HFFc6 (cell line): ENCODE measurements around the gene IFITM5. TPM values are rescaled to one million over a fixed set of nuclear protein-coding genes. Genes with fewer than 3 reads are reported as not detected.
A peak's percentile ranks its signal among the peaks of the same experiment; 100 is the strongest.
"Not testable (repeated sequence)": the region's sequence is repeated elsewhere in the genome, so short reads cannot be mapped to it uniquely, and the experiment has no call there.

Experiments
- DNase-seq: peaks from one replicate; pipeline ENCODE4 v3.0.0-alpha.2; 2018
- H3K27ac Mint-ChIP-seq: 2 replicates; pipeline ENCODE4 v1.8.0; 2020; ENCODE audit warnings: mild to moderate bottlenecking, mixed read lengths
- H3K27me3 Mint-ChIP-seq: 2 replicates; pipeline ENCODE4 v1.8.0; 2021; ENCODE audit warnings: mild to moderate bottlenecking, moderate library complexity, mixed read lengths; ENCODE audit not compliant: insufficient read depth
- H3K36me3 Mint-ChIP-seq: 2 replicates; pipeline ENCODE4 v1.8.0; 2021; ENCODE audit warnings: low read depth, mixed read lengths
- H3K4me1 Mint-ChIP-seq: 2 replicates; pipeline ENCODE4 v1.8.0; 2020; ENCODE audit warnings: low read depth, mixed read lengths
- H3K4me3 Mint-ChIP-seq: 2 replicates; pipeline ENCODE4 v1.8.0; 2020; ENCODE audit warnings: mild to moderate bottlenecking, moderate library complexity, mixed read lengths
- H3K9me3 Mint-ChIP-seq: 2 replicates; pipeline ENCODE4 v1.8.0; 2020; ENCODE audit warnings: mild to moderate bottlenecking, mixed read lengths
- total RNA-seq, 6 experiments: library from RNA; stranded (reverse); fragmentation: NEBNext Ultra II Directional; extraction: Animal tissue kit (Norgen Biotek cat#: 25700); gene quantifications; 2 replicates in 1 of 6; 3 replicates in 5 of 6; pipeline ENCODE4 v1.2.3, GENCODE V29; 2021
- TF ChIP-seq, protein P1 (sequence below): fragments of 200-600 bp; sonication (generic); IDR thresholded peaks from 2 replicates; pipeline ENCODE4 v1.5.0; 2021; ENCODE audit warnings: antibody characterized with exemption, mild to moderate bottlenecking

IFITM5 gene
- total RNA-seq, 6 experiments from 2014 or later = not detected

DNA sequence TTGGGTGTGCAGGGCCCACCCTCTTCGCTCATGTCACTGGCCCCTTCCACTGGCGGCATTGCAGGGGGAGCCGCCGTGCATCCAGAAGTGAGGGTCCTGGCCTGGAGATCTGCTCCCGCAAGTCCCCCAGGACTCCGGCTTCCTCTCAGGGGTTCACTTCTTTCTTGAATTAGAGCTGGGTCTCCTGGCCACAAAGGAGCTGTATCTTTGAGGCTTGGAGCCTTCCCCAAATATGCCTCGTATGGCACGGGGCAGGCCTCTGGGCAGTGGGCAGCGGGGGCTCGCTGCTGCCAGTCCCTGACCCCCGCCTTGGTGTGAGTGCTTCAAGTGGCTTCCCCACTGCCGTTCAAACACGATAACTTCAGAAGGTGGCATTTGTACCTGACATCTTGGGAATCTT lies 28.7 kb upstream of the IFITM5 start:
- no peak for DNase-seq
- H3K27me3 Mint-ChIP-seq = peaks cover 2% of the 10 kb centered on the region; the same call in 1 of the 2 replicates
- no peaks in the 10 kb centered on the region for H3K36me3 Mint-ChIP-seq
- H3K4me3 Mint-ChIP-seq = no peak overlapping the region
- H3K4me1 Mint-ChIP-seq = peaks cover 24% of the 10 kb centered on the region
- H3K27ac Mint-ChIP-seq = no peak overlapping the region
- TF ChIP-seq, protein P1, sequence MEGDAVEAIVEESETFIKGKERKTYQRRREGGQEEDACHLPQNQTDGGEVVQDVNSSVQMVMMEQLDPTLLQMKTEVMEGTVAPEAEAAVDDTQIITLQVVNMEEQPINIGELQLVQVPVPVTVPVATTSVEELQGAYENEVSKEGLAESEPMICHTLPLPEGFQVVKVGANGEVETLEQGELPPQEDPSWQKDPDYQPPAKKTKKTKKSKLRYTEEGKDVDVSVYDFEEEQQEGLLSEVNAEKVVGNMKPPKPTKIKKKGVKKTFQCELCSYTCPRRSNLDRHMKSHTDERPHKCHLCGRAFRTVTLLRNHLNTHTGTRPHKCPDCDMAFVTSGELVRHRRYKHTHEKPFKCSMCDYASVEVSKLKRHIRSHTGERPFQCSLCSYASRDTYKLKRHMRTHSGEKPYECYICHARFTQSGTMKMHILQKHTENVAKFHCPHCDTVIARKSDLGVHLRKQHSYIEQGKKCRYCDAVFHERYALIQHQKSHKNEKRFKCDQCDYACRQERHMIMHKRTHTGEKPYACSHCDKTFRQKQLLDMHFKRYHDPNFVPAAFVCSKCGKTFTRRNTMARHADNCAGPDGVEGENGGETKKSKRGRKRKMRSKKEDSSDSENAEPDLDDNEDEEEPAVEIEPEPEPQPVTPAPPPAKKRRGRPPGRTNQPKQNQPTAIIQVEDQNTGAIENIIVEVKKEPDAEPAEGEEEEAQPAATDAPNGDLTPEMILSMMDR = no peak
- no peaks in the 10 kb centered on the region for H3K9me3 Mint-ChIP-seq

DNA sequence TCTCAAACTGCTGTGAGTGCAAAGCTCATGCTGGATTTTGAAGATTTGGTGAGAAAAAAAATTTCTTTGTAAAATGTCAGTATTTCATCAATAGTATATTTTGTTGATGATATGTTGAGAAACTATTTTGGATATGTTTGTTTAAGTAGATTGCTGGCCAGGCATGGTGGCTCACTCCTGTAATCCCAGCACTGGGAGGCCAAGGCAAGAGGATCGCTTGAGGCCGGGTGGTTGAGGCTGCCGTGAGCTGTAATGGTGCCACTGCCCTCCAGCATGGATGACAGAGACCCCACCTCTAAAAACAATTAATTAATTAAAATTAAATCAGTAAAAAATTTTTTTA lies 28.2 kb upstream of the IFITM5 start:
- Mint-ChIP-seq H3K4me1 (peaks cover 24% of the 10 kb centered on the region), H3K9me3 (no peaks in the 10 kb centered on the region), H3K27me3 (peaks cover 2% of the 10 kb centered on the region; the same call in 1 of the 2 replicates), H3K4me3 (no peak overlapping the region), H3K27ac (peak overlapping the region; percentile 55; the same call in 1 of the 2 replicates), H3K36me3 (no peaks in the 10 kb centered on the region)
- no peak for DNase-seq
- TF ChIP-seq, protein P1 = no peak

DNA sequence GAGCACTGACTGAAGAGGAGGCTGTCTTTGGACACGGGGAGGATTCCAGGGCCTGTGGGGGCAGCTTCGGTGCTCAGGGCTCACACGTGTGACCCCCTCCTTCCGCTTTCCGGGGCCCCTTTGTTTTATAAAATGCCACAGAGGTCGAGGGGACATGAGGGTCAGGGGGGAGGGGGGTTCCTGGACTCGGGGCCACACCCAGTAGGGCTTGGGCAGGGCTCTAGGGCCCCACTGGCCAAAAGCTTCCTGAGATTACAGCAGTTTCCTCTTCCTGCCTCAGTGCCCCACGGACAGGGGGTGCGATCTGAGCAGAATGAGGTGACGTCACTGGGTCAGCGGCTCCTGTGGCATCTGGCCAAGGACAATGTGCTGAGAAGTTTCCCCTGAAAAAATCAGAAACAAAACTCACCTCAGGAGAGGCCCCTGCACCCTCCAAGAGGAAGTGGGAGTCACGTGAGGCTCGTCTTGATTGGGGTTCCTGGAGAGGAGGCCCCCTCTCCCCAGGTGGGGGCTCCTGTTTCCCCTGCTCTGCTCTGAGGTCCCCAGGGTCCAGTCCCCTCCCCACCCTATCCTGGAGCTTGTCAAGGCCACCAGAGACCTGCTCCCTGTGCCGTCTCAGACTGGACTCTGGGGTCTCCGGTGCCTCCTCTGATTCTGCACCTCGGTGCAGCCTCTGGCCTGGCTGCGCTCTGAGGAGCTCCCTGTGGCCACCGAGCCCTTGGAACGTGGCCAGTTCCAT lies 27.7 kb upstream of the IFITM5 start:
- Mint-ChIP-seq H3K27ac (peak overlapping the region; percentile 55), H3K4me1 (peaks cover 24% of the 10 kb centered on the region), H3K9me3 (no peaks in the 10 kb centered on the region), H3K27me3 (peaks cover 2% of the 10 kb centered on the region; the same call in 1 of the 2 replicates), H3K4me3 (no peak overlapping the region), H3K36me3 (no peaks in the 10 kb centered on the region)
- TF ChIP-seq, protein P1 = no peak
- DNase-seq = no peak

- Mint-ChIP-seq H3K9me3 (no peaks in the 10 kb centered on the region), H3K36me3 (no peaks in the 10 kb centered on the region), H3K4me1 (peaks cover 24% of the 10 kb centered on the region), H3K27ac (peak overlapping the region; percentile 29; the same call in 1 of the 2 replicates), H3K27me3 (peaks cover 2% of the 10 kb centered on the region; the same call in 1 of the 2 replicates), H3K4me3 (no peak overlapping the region)
- no peak for DNase-seq
- TF ChIP-seq, protein P1 = no peak
Observed at GRCh38 chr11:326592-326841, 27.2 kb upstream of the IFITM5 start.

- no peaks in the 10 kb centered on the region for H3K36me3 Mint-ChIP-seq
- DNase-seq = no peak
- H3K4me3 Mint-ChIP-seq = no peak overlapping the region
- peaks cover 2% of the 10 kb centered on the region; the same call in 1 of the 2 replicates for H3K27me3 Mint-ChIP-seq
- H3K4me1 Mint-ChIP-seq = peaks cover 24% of the 10 kb centered on the region
- TF ChIP-seq, protein P1 = no peak
- no peak overlapping the region for H3K27ac Mint-ChIP-seq
- no peaks in the 10 kb centered on the region for H3K9me3 Mint-ChIP-seq
Observed at GRCh38 chr11:325796-326591, 26.7 kb upstream of the IFITM5 start.

DNA sequence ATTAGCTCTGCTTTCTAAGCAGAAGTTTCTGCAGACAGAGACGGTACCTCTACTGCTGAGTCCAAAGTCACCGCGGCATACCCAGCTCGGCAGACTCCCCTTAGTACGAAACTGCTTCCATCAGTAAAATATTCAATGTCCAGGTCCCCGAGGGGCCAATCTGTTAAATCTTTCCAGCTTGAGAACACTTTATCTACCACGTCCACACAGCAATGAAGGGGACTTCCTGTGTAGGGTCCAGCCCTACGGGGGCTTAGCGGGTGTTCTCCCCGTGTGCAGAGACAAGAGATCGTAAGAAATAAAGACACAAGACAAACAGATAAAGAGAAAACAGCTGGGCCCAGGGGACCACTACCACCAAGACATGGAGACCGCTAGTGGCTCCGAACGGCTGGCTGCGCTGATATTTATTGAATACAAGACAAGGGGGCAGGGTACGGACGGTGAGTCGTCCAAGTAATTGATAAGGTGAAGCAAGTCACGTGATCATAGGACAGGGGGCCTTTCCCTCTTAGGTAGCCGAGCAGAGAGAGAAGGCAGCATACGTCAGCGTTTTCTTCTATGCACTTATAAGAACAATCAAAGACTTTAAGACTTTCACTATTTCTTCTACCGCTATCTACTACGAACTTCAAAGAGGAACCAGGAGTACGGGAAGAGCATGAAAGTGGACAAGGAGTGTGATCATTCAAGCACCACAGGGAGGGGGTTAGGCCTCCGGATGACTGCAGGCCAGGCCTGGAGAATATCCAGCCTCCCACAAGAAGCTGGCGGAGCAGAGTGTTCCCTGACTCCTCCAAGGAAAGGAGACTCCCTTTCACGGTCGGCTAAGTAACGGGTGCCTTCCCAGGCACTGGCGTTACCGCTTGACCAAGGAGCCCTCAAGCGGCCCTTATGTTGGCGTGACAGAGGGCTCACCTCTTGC lies 25.5 kb upstream of the IFITM5 start:
- H3K4me1 Mint-ChIP-seq = peaks cover 24% of the 10 kb centered on the region
- DNase-seq, H3K9me3 Mint-ChIP-seq, H3K27me3 Mint-ChIP-seq, H3K36me3 Mint-ChIP-seq: not testable (repeated sequence)
- H3K27ac Mint-ChIP-seq = peak overlapping the region; percentile 77
- peak overlapping the region; percentile 63 for H3K4me3 Mint-ChIP-seq
